Ascending aorta (tissue), 2 donors: ENCODE measurements around the gene IFRD1. TPM values are rescaled to one million over a fixed set of nuclear protein-coding genes. Genes with fewer than 3 reads are reported as not detected.

ENCODE experiments used
- DNase-seq, 2 donors: peaks; one replicate each; pipeline ENCODE4 v3.0.0-alpha.2; 2019; ENCODE audit warnings: low spot score in 2 of 2
- H3K27ac ChIP-seq, 2 donors: fragments of 200-600 bp; sonication (generic); one replicate each; pipeline ENCODE4 v1.5.1; 2016 to 2017; ENCODE audit warnings: mild to moderate bottlenecking in 1 of 2
- H3K27me3 ChIP-seq: fragments of 200-600 bp; sonication (generic); one replicate; pipeline ENCODE4 v1.5.1; 2017
- H3K36me3 ChIP-seq, 2 donors: fragments of 200-600 bp; sonication (generic); one replicate each; pipeline ENCODE4 v1.5.1; 2016
- H3K4me1 ChIP-seq, 2 donors: fragments of 200-600 bp; sonication (generic); one replicate each; pipeline ENCODE4 v1.5.1; 2016 to 2017; ENCODE audit warnings: mild to moderate bottlenecking in 1 of 2
- H3K4me3 ChIP-seq, 2 donors: fragments of 200-600 bp; sonication (generic); one replicate each; pipeline ENCODE4 v1.5.1; 2016 to 2017; ENCODE audit warnings: mild to moderate bottlenecking in 1 of 2
- H3K9me3 ChIP-seq, 2 donors: fragments of 200-600 bp; sonication (generic); one replicate each; pipeline ENCODE4 v1.5.1; 2016
- CTCF ChIP-seq, 3 experiments: fragments of 200-600 bp in 2 of 3; fragments of 450-650 bp in 1 of 3; sonication (generic) in 2 of 3; IDR thresholded peaks; one replicate each; pipeline ENCODE4 v1.5.1; 2016 to 2019; ENCODE audit warnings: antibody characterized with exemption in 3 of 3, mild to moderate bottlenecking in 1 of 3, moderate library complexity in 1 of 3
- intact Hi-C: fragments of 100-400 bp; cut with DNase I; formaldehyde crosslinking; loops from one replicate; pipeline ENCODE4 v1.15.1; 2023
- total RNA-seq: library from RNA; depleted of rRNA; stranded (reverse); fragments of >200 nt; gene quantifications from one replicate; pipeline ENCODE4 v1.1.0, GENCODE V29; 2016

Gene IFRD1
- total RNA-seq, 1 donor from 2014 or later, result 35.1 TPM

GRCh38 chr7:112421666-112422486, 28.4 kb upstream of the IFRD1 start:
- Histone ChIP-seq H3K27me3 (no peaks in the 10 kb centered on the region), H3K4me3 (no peak overlapping the region), H3K36me3 (no peaks in the 10 kb centered on the region), H3K4me1 (peaks cover 0 to 4% of the 10 kb centered on the region in 2 donors), H3K27ac (peak overlapping the region in 1 of 2 donors; percentile 49), H3K9me3 (no peaks in the 10 kb centered on the region)
- no peak for TF ChIP-seq CTCF (IDR thresholded peaks at IDR 0.05)
- no peak for DNase-seq
- intact Hi-C loops, result no loop called here

GRCh38 chr7:112422842-112423496, 27.3 kb upstream of the IFRD1 start:
- H3K36me3 ChIP-seq, result no peaks in the 10 kb centered on the region
- no peak for TF ChIP-seq CTCF (IDR thresholded peaks at IDR 0.05)
- intact Hi-C loops, result no loop called here
- H3K9me3 ChIP-seq, result no peaks in the 10 kb centered on the region
- no peak overlapping the region for H3K4me3 ChIP-seq
- no peaks in the 10 kb centered on the region for H3K27me3 ChIP-seq
- peak; percentile 40 to 84 for DNase-seq
- peak overlapping the region; percentile 38 to 49 for H3K27ac ChIP-seq
- H3K4me1 ChIP-seq, result peaks cover 0 to 4% of the 10 kb centered on the region in 2 donors

- intact Hi-C loops, result no loop called here
- Histone ChIP-seq H3K27ac (no peak overlapping the region), H3K9me3 (no peaks in the 10 kb centered on the region), H3K4me1 (peaks cover 0 to 4% of the 10 kb centered on the region in 2 donors), H3K27me3 (no peaks in the 10 kb centered on the region), H3K36me3 (no peaks in the 10 kb centered on the region), H3K4me3 (no peak overlapping the region)
- TF ChIP-seq CTCF (IDR thresholded peaks at IDR 0.05), result no peak
- DNase-seq, result no peak
These were observed 26.3 kb upstream of the IFRD1 start for GRCh38 chr7:112423987-112424386.

GRCh38 chr7:112427984-112428383, 22.3 kb upstream of the IFRD1 start:
- DNase-seq, result no peak
- TF ChIP-seq CTCF (IDR thresholded peaks at IDR 0.05), result no peak
- Histone ChIP-seq H3K36me3 (no peaks in the 10 kb centered on the region), H3K27me3 (no peaks in the 10 kb centered on the region), H3K4me3 (no peak overlapping the region), H3K27ac (no peak overlapping the region), H3K4me1 (peaks cover 0 to 4% of the 10 kb centered on the region in 2 donors), H3K9me3 (no peaks in the 10 kb centered on the region)
- intact Hi-C loops, result no loop called here

GRCh38 chr7:112428715-112429114, 21.5 kb upstream of the IFRD1 start:
- Histone ChIP-seq H3K27me3 (no peaks in the 10 kb centered on the region), H3K4me1 (no peaks in the 10 kb centered on the region), H3K27ac (no peak overlapping the region), H3K4me3 (no peak overlapping the region), H3K9me3 (no peaks in the 10 kb centered on the region), H3K36me3 (no peaks in the 10 kb centered on the region)
- no peak for DNase-seq
- no peak for TF ChIP-seq CTCF (IDR thresholded peaks at IDR 0.05)
- intact Hi-C loops, result no loop called here
